Measurements from ENCODE around the gene CCDC137.

The CCDC137 gene

GRCh38 chr17:81703747-81704654 lies 37.5 kb downstream of the CCDC137 start:
- DNase-seq: no peak

GRCh38 chr17:81705518-81706231 lies 39.1 kb downstream of the CCDC137 start:
- no peak for DNase-seq

DNA sequence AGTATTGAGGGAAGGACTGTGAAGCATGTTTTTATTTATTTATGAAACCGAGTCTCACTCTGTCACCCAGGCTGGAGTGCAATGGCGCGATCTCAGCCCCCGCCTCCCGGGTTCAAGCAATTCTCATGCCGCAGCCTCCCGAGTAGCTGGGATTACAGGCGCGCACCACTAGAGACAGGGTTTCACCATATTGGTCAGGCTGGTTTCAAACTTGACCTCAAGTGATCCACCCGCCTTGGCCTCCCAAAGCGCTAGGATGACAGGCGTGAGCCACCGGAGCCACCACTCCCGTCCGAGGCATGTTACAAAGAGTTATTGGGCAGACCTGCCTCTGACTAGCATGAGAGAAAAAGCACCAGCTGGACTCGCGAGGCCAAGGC lies 39.7 kb downstream of the CCDC137 start:
- no peak for DNase-seq

DNA sequence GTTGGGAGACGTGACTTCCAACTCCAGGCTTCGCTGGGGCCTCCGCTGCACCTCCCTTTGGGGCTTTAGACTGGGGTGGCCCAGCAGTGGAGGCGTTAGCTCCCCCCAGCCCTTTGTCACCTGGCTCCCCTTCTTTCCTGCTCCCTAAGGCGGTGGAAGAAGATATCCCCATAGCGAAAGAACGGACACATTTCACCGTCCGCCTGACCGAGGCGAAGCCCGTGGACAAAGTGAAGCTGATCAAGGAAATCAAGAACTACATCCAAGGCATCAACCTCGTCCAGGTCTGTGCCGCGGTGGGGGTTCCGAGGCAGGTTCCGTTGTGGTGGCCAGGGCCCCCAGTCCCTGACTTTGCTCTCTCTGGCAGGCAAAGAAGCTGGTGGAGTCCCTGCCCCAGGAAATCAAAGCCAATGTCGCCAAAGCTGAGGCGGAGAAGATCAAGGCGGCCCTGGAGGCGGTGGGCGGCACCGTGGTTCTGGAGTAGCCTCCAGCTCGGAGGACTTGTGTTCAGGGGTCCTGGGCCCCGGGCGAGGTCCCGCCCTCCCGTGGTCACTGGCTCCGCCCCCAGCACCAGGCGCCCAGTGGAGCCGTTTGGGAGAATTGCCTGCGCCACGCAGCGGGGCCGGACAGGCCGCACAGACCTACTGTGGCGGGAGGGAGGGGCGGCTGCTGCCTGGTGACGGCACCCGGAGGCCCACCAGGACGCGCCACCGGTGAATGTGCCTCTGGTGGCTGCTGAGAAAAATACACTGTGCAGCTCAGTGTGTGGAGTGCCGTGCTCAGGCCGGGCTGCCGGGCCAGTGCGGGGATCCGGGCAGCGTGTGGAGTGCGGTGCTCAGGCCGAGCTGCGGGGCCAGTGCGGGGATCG lies 40.5 kb downstream of the CCDC137 start:
- DNase-seq: no peak

DNA sequence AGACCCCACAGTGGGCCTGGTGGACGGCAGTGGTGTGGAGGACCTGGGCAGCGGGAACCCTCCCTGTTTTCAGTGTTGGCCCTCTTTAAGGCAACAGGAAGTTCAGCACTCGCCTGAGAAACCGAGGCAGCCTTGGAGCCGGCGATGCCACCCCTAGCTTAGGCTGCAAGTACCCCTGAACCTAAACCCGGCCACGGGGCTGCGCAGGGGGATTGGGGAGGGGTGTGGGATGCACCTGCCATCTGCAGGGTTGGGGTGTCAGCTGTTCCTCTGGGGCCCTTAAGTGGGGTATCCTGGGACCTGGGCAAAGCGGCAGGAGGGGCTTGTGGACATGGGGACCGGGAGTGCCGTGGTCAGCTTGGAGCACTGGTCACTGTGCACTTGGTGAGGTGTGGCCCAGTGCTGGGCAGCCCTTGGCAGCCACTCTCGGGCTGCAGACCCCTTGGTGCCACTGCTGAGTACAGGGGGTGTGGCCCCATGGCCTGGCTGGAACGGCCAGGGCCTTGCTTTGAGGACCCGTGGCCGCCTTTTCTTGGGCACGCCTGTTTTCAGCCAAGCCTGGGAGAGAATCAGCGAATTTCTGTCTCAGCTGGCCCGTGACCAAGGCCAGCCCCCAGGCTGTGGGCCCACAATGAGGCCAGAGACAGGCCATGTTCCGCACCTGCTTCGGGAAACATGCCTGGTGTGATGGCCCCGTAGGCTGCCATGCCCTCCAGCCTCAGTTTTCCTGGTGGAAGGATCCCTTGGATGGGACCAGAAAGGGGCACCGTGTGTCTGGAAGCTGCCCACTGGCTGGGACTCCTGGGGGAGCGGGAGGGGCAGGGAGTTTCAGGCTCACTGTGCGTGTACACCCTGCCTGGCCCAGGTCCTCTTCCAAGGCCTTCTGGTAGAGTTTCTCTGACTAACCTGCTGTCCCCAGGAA lies 41.4 kb downstream of the CCDC137 start:
- no peak for DNase-seq

GRCh38 chr17:81708739-81709185 lies 42.2 kb downstream of the CCDC137 start:
- DNase-seq: no peak

GRCh38 chr17:81710514-81711308 lies 44.2 kb downstream of the CCDC137 start:
- no peak for DNase-seq

GRCh38 chr17:81711814-81712467 lies 45.4 kb downstream of the CCDC137 start, which contains the start of gene SLC25A10:
TSS of gene SLC25A10 (plus strand) at chr17:81712284. CDS start at chr17:81712427, 143 bp downstream.
- DNase-seq: peak; percentile 70

GRCh38 chr17:81712468-81713003 lies 46.0 kb downstream of the CCDC137 start:
- DNase-seq: no peak

- DNase-seq: no peak
Observed at GRCh38 chr17:81713004-81713555, 46.5 kb downstream of the CCDC137 start.

GRCh38 chr17:81713556-81714411 lies 47.2 kb downstream of the CCDC137 start:
- no peak for DNase-seq

- DNase-seq: no peak
Observed at GRCh38 chr17:81714412-81715106, 48.0 kb downstream of the CCDC137 start.

GRCh38 chr17:81715107-81715871 lies 48.8 kb downstream of the CCDC137 start:
- no peak for DNase-seq

DNA sequence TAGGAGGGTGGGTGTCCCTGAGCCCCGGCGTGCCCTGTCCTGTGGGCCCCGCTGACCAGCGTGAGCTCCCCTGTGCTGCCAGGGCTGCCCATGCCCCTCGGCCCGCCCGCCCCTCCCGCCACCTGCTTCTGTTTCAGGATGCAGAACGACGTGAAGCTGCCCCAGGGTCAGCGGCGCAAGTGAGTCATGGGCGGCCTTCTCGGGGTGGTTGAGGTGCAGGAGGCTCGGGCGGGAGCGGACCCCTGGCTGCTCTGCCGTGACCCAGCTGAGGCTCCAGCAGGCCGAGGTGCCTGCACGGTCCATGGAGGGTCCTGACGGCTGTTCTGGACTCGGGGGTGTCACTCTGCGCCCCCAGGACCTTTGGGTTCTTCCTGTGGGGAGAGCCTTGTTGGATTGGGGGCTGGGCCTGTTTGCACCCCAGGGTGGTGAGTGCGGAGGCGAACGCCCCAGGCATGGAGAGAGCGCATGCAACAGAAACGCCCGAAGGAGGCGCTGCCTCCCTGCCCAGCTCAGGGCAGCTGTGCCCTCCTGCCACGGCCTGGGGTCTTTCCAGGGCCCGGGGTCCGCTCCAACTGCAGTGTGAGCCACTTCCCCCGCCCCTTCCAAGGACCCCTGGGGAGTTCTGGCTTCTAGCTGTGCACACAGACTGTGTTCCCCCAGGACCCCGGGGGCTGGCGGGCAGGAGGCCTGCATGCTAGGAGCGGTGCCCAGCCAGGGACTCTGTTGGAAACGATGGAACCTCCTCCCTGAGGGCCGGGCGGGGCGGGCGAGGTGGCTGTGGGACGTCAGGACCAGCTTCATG lies 49.5 kb downstream of the CCDC137 start:
- no peak for DNase-seq

DNA sequence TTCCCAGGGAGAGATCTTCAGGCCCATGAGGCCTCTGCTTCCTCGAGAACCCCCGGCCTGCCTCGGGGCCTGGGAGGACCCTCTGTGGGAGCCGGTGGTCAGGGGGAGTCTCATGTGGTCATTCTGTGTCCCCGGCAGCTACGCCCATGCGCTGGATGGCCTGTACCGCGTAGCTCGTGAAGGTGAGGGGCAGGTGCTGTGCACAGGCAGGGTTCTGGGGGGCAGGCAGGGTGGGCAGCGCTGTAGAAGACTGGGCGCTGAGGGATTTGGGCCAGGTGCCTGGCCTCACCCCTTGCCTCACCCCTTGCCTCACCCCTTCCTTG lies 50.1 kb downstream of the CCDC137 start:
- DNase-seq: no peak

GRCh38 chr17:81717049-81717765 lies 50.7 kb downstream of the CCDC137 start:
- DNase-seq: no peak
